HG02840 (cell line): ENCODE results near the gene SEH1L.
"Not testable (repeated sequence)": the region's sequence is repeated elsewhere in the genome, so short reads cannot be mapped to it uniquely, and the experiment has no call there.

Experiments used
- ATAC-seq: cut with Tn5 transposase; IDR thresholded peaks from one replicate; pipeline ENCODE4 v1.9.1; 2021; ENCODE audit warnings: mild to moderate bottlenecking, moderate library complexity, moderate number of reproducible peaks; ENCODE audit not compliant: unreplicated experiment, low FRiP score

SEH1L gene, protein sequence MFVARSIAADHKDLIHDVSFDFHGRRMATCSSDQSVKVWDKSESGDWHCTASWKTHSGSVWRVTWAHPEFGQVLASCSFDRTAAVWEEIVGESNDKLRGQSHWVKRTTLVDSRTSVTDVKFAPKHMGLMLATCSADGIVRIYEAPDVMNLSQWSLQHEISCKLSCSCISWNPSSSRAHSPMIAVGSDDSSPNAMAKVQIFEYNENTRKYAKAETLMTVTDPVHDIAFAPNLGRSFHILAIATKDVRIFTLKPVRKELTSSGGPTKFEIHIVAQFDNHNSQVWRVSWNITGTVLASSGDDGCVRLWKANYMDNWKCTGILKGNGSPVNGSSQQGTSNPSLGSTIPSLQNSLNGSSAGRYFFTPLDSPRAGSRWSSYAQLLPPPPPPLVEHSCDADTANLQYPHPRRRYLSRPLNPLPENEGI

DNA sequence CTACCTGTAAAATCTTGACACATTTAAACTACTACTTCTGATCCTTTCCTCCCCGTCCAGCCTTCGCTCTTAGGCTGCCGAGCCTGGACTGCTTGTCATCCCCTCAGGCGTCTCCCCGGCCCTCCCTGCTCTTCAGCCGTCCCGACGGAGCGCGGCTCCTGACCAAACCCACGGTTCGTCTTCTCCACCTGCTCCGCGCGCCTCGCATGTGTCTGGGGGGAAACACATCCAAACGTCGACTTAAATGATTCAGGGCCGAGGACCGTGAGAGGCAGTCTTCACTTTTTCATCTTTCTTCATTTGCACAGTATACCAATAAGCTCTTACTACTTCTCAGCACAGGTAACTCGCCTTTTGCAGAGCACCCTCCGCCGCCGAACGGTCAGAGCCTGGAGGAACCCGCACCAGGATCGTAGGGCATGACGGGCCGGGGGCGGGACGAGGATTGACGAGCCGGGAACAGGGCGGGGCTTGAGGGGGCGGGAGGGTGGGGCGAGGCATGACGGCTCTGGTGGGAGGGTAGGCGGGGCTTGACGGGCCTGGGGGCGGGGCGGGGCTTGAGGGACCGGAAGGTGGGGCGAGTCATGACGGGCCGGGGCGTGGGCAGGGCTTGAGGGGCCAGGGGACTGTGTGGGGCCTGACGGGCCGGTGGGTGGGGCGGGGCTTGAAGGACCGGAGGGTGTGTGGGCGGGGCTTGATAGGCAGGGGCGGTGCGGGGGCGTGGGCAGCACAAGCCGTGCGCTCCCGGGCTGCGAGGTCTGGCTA lies at the start of gene SEH1L:
Gene SEH1L (plus strand): TSS at position 727 of the 765 bp plus-strand sequence. CDS start 111 bp downstream, outside the sequence.
- ATAC-seq, result peak; percentile 77

GRCh38 chr18:12901208-12901607 lies 46.6 kb upstream of the SEH1L start:
- ATAC-seq, result not testable (repeated sequence)

- ATAC-seq, result no peak
These were observed 43.7 kb upstream of the SEH1L start for GRCh38 chr18:12904012-12904516.

DNA sequence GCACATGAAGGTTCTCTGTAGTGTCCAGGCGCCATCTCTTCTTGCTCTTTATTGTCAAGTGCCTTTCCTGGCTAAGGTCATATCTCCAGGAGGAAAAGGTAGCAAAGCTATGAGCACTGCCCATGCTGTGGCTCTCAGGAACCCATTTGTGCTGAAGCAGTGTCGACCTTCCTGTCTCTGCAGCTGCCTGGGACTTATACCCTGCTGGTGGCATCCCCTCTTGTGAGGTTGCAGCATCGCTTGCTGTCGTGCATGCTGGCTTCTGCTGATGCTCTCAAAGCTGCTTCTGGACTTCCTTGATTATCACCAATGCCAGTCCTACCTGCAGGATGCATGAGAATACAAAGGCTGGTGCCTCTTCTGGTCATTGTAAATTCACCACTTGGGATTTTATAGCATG lies 41.7 kb upstream of the SEH1L start:
- ATAC-seq, result no peak

- no peak for ATAC-seq
These were observed 41.0 kb upstream of the SEH1L start for GRCh38 chr18:12906773-12907172.

DNA sequence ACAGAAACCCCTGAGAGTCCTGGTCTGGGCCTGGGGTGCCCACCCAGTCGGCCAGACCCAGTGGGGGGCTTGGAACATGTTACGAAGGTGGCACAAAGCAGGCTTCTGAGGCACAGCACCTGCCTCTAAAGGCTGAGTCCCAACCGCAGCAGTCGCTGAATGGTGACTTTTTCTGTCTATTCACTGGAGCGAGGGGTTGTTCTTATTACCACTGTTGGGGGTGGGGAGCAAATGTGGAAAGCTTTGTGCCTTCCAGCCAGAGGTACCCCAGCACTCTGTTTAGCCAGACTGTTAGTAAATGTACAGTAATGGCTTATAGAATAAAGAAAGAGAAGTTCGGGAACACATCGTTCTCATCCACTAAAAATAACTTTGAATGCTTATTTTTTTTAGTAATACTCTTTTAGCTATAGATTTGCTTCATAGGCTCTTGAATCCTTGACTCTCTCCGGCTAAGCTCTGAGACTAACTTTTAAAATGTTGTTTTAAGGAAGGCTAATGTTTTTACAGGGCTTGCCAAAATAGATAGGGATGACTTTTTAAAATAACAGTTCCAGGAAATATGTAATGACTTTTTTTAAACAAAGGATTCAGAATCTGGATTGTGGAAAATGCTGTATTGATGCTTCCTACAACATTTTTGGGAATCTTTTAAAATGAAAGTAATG lies 40.4 kb upstream of the SEH1L start:
- ATAC-seq, result no peak

- ATAC-seq, result no peak
These were observed 39.1 kb upstream of the SEH1L start for GRCh38 chr18:12908706-12909105.

DNA sequence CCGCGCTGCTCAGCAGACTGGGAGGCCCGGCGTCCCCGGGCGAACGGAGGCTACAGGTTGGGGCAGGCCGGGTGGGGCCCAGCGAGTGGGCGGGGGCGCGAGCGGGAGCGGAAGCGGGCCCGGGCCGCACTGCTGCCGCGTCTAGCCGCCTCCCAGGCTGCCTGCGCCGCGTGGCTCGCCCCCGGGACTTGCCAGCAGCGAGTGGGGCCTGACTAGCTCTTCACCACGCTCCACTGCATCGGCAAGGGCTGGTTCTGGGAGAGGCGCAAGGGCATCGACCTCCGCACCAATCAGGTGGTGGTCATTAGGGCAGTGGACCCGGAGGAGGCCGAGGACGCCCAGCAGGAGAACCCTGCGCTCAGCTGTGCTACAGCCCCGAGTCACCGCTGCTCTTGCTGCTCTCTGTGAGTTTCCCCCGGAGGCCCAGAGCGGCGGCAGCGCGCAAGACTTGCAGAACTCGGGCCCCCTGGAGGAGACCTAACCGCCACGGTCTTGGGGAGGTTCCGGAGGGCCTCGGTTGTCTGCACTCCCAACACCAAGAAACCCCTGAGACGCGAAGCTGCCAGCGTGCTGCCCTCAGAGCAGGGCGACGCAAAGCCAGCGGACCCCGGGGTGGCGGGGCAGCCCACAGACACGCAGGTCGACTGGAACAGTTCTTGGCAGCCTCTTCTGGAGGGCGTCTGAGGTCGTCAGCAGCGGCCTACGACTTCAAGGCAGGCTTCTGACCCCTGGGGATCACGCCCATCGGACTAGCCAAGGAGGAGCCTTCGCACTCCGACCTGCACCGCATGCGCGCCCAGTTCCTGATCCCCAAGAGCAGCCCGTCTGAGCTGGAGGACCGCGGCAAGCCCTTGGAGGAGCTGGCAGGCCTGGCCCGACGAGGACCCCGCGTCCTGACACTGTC lies 36.5 kb upstream of the SEH1L start:
- ATAC-seq, result no peak

- ATAC-seq, result no peak
These were observed 35.7 kb upstream of the SEH1L start for GRCh38 chr18:12911929-12912703.

- no peak for ATAC-seq
These were observed 26.6 kb upstream of the SEH1L start for GRCh38 chr18:12921178-12921577.

- ATAC-seq, result no peak
These were observed 25.5 kb upstream of the SEH1L start for GRCh38 chr18:12922266-12922665.

- no peak for ATAC-seq
These were observed 23.2 kb upstream of the SEH1L start for GRCh38 chr18:12924616-12925015.

DNA sequence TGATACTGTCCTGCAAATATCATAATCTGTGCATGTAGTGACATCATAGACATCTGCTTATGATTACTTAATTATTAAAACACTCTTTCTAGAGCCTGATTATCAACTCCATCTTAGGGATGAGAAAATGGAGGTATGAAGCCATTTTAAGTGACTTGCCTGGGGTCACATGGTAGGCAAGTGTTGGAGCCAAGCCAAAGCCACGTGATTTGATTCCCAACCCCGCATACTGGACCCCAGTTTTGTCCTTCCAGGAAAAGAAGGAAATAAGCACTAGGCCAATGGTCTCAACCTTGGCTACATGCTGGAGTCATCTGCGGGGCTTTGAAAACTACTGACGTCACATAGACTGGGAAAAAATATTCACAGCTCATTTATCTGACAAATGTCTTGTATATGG lies 19.6 kb upstream of the SEH1L start:
- ATAC-seq, result no peak

DNA sequence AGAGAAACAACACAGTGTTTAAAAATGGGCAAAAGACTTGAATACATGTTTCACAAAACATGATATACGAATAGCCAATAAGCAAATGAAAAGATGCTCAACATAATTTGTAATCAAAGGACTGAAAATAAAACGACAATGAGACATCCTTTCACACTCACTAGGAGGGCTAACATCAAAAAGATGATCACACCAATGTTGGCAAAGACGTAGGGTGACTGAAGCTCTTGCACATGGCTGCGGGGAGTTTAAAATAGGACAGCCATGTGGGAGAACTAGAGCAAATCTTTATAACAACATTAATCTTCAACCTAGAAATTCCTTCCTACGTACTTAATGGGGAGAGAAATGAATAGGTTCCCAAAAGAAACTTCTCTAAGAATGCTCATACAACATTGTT lies 19.2 kb upstream of the SEH1L start:
- ATAC-seq, result no peak

- ATAC-seq, result no peak
These were observed 18.2 kb upstream of the SEH1L start for GRCh38 chr18:12929477-12930083.

DNA sequence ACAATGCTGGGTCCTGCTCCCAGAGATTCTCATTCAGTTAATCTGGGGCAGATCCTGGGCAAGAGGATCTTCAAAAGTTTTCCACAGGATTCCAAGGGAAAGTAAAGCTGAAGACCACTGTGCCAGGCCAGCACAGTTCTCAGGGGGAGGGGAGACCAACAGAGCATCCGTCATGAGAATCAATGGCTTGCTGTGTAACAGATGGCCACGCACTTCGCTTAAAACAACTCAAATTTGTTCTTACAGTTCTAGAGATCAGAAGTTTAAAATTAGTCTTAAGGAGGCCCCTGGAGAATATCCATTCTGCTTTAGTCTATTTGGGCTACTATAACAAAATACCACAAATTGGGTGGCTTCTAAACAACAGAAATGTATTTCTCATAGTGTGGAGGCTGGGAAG lies 17.4 kb upstream of the SEH1L start:
- no peak for ATAC-seq

DNA sequence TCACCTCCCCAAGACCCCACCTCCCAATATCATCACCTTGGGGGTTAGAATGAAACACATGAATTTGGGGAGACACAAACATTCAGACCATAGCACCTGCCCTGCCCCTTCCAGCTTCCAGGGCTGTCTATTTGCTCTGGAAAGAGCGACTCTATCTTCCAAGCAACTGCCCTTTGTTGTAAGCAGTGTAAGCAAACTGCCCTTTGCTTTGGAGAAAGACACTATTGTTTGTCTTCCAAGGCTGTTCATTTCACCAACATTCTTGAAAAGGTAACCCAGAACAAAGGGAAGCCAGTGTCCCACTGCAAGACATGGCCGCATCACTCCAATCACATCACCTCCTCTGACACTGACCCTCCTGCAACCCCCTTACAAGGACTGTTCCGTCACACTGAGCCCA lies 16.9 kb upstream of the SEH1L start:
- ATAC-seq, result no peak

- no peak for ATAC-seq
These were observed 14.5 kb upstream of the SEH1L start for GRCh38 chr18:12933327-12933726.
